ENCODE measurements around the gene SDK1. TPM values are rescaled to one million over a fixed set of nuclear protein-coding genes. Genes with fewer than 3 reads are reported as not detected.

The SDK1 gene
- polyA plus RNA-seq, 2 of the 4 experiments (the other 2 are of a cell fraction): 0.12 to 0.28 TPM

DNA sequence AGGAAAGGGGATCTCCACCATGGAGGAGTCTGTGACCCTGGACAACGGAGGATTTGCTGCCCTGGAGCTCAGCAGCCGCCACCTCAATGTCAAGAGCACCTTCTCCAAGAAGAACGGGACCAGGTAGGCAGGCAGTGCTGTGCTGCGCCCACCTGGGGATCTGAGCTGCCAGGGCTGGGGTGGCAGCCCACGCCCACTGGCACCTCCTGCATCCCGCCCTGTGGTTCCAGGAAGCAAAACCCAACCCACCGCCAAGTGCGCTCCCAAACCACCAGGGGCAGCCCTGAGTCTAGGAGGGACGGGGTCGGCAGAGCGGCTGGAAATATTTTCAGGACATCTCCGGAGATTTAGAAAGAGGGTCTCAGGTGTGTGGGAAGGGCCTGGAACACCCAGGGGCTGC lies 940.7 kb downstream of the SDK1 start:
- FAIRE-seq (no peak), DNase-seq (ENCODE audit: low read depth in 1 of 2, low spot score in 1 of 2) (peak in 1 of 2 experiments; percentile 16), ATAC-seq (peak in 1 of 2 experiments; percentile 67; a peak in 3 of 6 replicates)
- CTCF ChIA-PET: interaction anchor here (1.3 to 1.5 kb wide), 2 partner anchors 11 to 13 kb away, joined by 3 read pairs; no protein-coding TSS in a partner anchor
- H3K4me3 ChIP-seq: no peak overlapping the region
- no peaks in the 10 kb centered on the region for H3K9me3 ChIP-seq
- TF ChIP-seq, protein P1, sequence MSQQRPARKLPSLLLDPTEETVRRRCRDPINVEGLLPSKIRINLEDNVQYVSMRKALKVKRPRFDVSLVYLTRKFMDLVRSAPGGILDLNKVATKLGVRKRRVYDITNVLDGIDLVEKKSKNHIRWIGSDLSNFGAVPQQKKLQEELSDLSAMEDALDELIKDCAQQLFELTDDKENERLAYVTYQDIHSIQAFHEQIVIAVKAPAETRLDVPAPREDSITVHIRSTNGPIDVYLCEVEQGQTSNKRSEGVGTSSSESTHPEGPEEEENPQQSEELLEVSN (IDR thresholded peaks at IDR 0.05; ENCODE audit: borderline replicate concordance, low read depth): no peak
- H3K4me1 ChIP-seq: no peaks in the 10 kb centered on the region
- POLR2A ChIA-PET: no interaction called here
- WGBS (ENCODE audit: missing lambda C conversion rate): 66% methylated on average over 7 of the region's 12 CpGs
- H3K27ac ChIP-seq: no peak overlapping the region
- no peak overlapping the region for H3K4me2 ChIP-seq

DNA sequence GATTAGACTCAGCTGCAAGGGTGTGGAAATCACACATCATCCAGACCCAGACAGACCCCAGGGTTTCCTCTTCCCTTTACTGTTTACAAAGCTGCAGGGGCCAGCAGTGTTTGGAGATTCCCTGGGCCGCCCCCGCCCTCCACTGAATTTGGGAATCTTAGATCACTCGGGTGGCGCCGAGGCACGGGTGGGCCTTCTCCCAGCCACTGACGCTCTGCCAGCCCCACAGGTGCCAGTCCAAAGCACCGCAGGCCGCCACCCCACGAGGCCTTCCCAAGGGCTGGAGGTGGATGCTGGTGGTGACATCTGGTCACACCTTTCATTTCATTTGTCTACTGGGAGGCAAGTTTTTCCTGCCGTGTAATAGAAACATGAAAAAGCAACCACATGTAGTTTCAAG lies 941.7 kb downstream of the SDK1 start:
- ATAC-seq (no peak), DNase-seq (ENCODE audit: low read depth in 1 of 2, low spot score in 1 of 2) (no peak), FAIRE-seq (no peak)
- ChIA-PET CTCF (interaction anchor here (1.3 to 1.5 kb wide), 2 partner anchors 12 kb away, joined by 3 read pairs; no protein-coding TSS in a partner anchor), POLR2A (no interaction called here)
- H3K27ac ChIP-seq: no peak overlapping the region
- H3K4me3 ChIP-seq: no peak overlapping the region
- H3K4me1 ChIP-seq: no peaks in the 10 kb centered on the region
- TF ChIP-seq, protein P2, sequence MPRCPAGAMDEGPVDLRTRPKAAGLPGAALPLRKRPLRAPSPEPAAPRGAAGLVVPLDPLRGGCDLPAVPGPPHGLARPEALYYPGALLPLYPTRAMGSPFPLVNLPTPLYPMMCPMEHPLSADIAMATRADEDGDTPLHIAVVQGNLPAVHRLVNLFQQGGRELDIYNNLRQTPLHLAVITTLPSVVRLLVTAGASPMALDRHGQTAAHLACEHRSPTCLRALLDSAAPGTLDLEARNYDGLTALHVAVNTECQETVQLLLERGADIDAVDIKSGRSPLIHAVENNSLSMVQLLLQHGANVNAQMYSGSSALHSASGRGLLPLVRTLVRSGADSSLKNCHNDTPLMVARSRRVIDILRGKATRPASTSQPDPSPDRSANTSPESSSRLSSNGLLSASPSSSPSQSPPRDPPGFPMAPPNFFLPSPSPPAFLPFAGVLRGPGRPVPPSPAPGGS (IDR thresholded peaks at IDR 0.05): no peak
- no peak for TF ChIP-seq ZFP36 (IDR thresholded peaks at IDR 0.05; ENCODE audit: borderline replicate concordance, partially characterized antibody)
- TF ChIP-seq MYC (IDR thresholded peaks at IDR 0.05; ENCODE audit: borderline replicate concordance, low read length): no peak
- no peaks in the 10 kb centered on the region for H3K9me3 ChIP-seq
- H3K4me2 ChIP-seq: no peak overlapping the region
- WGBS (ENCODE audit: missing lambda C conversion rate): 34% methylated on average over 9 of the region's 11 CpGs

DNA sequence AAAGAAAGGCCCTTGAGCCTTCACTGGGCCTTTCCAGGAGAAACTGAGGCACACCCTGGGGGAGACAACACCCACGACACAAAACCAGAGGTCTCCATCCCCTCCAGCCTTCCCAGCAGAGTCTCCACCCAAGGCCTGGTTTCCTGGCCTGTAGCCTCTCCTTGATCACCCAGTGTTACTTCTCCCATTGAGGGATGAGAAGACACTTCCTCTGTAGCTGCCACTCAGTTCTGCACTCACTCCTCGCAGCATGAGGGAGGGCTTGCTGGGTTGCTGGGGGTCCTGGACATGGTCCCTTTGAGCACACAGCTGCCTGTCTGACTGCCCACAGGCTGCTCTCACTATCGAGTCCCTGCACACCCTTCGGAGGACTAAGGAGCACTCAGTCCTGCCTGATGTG lies 943.0 kb downstream of the SDK1 start:
- H3K9me3 ChIP-seq: no peaks in the 10 kb centered on the region
- H3K27ac ChIP-seq: no peak overlapping the region
- ATAC-seq: no peak
- CTCF ChIA-PET: no interaction called here
- no peak for DNase-seq (ENCODE audit: low read depth in 1 of 2, low spot score in 1 of 2)
- H3K4me1 ChIP-seq: no peaks in the 10 kb centered on the region
- H3K4me2 ChIP-seq: no peak overlapping the region
- 38% methylated on average over 4 of the region's 4 CpGs for WGBS (ENCODE audit: missing lambda C conversion rate)
- no peak for FAIRE-seq
- POLR2A ChIA-PET: no interaction called here
- no peak for TF ChIP-seq JUN (IDR thresholded peaks at IDR 0.05)
- TF ChIP-seq, protein P3, sequence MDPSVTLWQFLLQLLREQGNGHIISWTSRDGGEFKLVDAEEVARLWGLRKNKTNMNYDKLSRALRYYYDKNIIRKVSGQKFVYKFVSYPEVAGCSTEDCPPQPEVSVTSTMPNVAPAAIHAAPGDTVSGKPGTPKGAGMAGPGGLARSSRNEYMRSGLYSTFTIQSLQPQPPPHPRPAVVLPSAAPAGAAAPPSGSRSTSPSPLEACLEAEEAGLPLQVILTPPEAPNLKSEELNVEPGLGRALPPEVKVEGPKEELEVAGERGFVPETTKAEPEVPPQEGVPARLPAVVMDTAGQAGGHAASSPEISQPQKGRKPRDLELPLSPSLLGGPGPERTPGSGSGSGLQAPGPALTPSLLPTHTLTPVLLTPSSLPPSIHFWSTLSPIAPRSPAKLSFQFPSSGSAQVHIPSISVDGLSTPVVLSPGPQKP (IDR thresholded peaks at IDR 0.05; ENCODE audit: low read depth, low read length): no peak
- TF ChIP-seq, protein P4, sequence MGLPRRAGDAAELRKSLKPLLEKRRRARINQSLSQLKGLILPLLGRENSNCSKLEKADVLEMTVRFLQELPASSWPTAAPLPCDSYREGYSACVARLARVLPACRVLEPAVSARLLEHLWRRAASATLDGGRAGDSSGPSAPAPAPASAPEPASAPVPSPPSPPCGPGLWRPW (IDR thresholded peaks at IDR 0.05): no peak
- no peak for TF ChIP-seq CHD2 (IDR thresholded peaks at IDR 0.05; ENCODE audit: low read length, partially characterized antibody)
- no peak for TF ChIP-seq ZFP36 (IDR thresholded peaks at IDR 0.05; ENCODE audit: borderline replicate concordance, partially characterized antibody)
- TF ChIP-seq CEBPB (IDR thresholded peaks at IDR 0.05): no peak
- no peak for TF ChIP-seq PHF8 (IDR thresholded peaks at IDR 0.05; ENCODE audit: borderline replicate concordance, low read depth)
- no peak for TF ChIP-seq NPAS2 (CRISPR knock-in tag; IDR thresholded peaks at IDR 0.05; ENCODE audit: borderline replicate concordance)
- TF ChIP-seq ZNF302 (CRISPR knock-in tag; IDR thresholded peaks at IDR 0.05): no peak
- TF ChIP-seq ESRRA (IDR thresholded peaks at IDR 0.05; ENCODE audit: borderline replicate concordance, low read length): no peak
- TF ChIP-seq, protein P2 (IDR thresholded peaks at IDR 0.05): no peak
- H3K4me3 ChIP-seq: no peak overlapping the region

DNA sequence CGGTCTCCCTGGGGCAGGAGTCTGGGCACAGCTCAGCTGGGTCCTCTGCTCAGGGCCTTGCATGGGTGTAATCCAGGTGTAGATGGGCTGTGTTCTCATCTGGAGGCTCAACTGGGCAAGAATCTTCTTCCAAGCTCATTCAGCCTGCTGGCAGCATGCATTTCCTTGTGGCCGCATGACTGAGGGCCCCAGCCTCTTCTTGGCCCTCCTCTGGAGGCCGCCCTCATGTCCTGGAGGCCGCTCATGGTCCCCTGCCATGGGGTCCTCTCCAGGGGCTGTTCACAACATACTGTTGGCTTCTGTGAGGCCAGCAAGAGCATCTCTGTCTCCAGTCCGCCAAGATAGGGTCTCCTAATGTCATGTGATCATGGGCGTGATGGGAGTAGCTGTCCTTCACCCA lies 943.6 kb downstream of the SDK1 start:
- Histone ChIP-seq H3K4me1 (no peaks in the 10 kb centered on the region), H3K4me3 (no peak overlapping the region), H3K27ac (no peak overlapping the region), H3K4me2 (no peak overlapping the region), H3K9me3 (no peaks in the 10 kb centered on the region)
- FAIRE-seq (no peak), DNase-seq (ENCODE audit: low read depth in 1 of 2, low spot score in 1 of 2) (no peak), ATAC-seq (no peak)
- WGBS (ENCODE audit: missing lambda C conversion rate): 47% methylated on average over 6 of the region's 6 CpGs
- POLR2A ChIA-PET: no interaction called here
- CTCF ChIA-PET: no interaction called here
- TF ChIP-seq NPAS2 (CRISPR knock-in tag; IDR thresholded peaks at IDR 0.05; ENCODE audit: borderline replicate concordance) (no peak), CEBPB (IDR thresholded peaks at IDR 0.05) (no peak), KDM1A (IDR thresholded peaks at IDR 0.05; ENCODE audit: low read depth) (no peak), GATA3 (IDR thresholded peaks at IDR 0.05; ENCODE audit: borderline replicate concordance) (no peak), MYC (IDR thresholded peaks at IDR 0.05; ENCODE audit: borderline replicate concordance, low read length) (no peak), EP300 (IDR thresholded peaks at IDR 0.05) (no peak), POLR2AphosphoS2 (conservative IDR thresholded peaks at IDR 0.05; ENCODE audit: low read length) (no peak), CHD2 (IDR thresholded peaks at IDR 0.05; ENCODE audit: low read length, partially characterized antibody) (no peak), FOSB (CRISPR knock-in tag; IDR thresholded peaks at IDR 0.05) (no peak), ZC3H11A (IDR thresholded peaks at IDR 0.05) (no peak)
- TF ChIP-seq, protein P5, sequence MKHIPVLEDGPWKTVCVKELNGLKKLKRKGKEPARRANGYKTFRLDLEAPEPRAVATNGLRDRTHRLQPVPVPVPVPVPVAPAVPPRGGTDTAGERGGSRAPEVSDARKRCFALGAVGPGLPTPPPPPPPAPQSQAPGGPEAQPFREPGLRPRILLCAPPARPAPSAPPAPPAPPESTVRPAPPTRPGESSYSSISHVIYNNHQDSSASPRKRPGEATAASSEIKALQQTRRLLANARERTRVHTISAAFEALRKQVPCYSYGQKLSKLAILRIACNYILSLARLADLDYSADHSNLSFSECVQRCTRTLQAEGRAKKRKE (CRISPR knock-in tag; IDR thresholded peaks at IDR 0.05; ENCODE audit: low read depth): no peak
- TF ChIP-seq, protein P2 (IDR thresholded peaks at IDR 0.05): no peak

Data from A549 (cell line).